GM19238 (cell line): ENCODE results near the gene NDE1.
"Not testable (repeated sequence)": the region's sequence is repeated elsewhere in the genome, so short reads cannot be mapped to it uniquely, and the experiment has no call there.

Experiments
- DNase-seq: peaks from one replicate; pipeline ENCODE4 v3.0.0; 2011; ENCODE audit warnings: low spot score; ENCODE audit not compliant: insufficient read length

Gene NDE1

DNA sequence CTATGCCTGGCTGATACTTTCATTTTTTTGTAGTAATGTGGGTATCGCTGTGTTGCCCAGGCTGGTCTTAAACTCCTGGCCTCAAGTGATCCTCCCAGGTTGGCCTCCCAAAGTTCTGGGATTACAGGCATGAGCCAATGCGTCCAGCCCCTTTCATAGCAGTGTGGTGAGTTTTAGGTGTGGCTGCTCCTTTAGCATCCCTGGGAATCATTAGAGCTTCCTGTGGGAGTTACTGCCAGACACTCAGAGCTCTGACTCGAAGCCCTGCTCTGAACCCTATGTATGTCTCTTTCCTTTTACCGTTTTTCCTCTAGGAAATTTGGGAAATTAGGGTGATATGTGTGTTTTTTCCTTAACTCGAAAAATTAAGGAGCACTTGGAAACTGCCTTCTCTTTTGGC lies 44.5 kb downstream of the NDE1 start:
- no peak for DNase-seq

DNA sequence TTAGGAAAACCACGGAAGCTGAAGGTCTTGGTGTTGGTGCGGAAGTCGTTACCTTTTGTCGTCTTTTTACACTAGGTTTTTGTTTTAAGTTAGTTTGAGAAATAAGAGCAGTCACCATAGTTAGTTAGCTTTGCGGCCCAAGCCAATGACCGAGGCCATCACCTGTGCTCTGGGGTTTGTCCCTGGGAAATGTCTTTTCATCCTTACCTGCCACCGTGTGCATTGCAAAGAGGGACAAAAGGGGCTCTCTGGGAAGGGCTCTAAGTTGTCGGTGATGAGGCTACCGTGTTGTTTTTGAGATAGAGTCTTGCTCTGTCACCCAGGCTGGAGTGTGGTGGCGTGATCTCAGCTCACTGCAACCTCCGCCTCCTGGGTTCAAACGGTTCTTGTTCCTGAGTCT lies 49.8 kb downstream of the NDE1 start:
- DNase-seq, result no peak

DNA sequence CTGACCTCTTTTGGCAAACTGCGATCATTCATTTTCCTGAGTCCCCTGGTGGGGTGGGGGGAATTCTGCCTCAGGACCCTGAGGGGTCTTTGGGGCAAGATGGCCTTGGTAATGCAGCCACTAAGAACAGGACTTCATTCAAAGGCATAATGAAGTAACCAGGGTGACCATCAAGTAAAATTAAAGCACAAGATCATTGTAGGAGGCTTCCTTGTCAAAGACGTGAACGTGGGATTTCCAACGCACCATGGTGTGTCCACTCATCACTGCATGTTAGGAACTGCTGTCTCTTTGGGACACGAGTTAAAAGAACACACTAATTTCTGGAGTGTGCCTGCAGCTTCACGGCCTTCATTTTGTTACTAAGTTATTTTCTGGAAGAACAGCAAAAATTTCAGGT lies 51.3 kb downstream of the NDE1 start:
- no peak for DNase-seq

DNA sequence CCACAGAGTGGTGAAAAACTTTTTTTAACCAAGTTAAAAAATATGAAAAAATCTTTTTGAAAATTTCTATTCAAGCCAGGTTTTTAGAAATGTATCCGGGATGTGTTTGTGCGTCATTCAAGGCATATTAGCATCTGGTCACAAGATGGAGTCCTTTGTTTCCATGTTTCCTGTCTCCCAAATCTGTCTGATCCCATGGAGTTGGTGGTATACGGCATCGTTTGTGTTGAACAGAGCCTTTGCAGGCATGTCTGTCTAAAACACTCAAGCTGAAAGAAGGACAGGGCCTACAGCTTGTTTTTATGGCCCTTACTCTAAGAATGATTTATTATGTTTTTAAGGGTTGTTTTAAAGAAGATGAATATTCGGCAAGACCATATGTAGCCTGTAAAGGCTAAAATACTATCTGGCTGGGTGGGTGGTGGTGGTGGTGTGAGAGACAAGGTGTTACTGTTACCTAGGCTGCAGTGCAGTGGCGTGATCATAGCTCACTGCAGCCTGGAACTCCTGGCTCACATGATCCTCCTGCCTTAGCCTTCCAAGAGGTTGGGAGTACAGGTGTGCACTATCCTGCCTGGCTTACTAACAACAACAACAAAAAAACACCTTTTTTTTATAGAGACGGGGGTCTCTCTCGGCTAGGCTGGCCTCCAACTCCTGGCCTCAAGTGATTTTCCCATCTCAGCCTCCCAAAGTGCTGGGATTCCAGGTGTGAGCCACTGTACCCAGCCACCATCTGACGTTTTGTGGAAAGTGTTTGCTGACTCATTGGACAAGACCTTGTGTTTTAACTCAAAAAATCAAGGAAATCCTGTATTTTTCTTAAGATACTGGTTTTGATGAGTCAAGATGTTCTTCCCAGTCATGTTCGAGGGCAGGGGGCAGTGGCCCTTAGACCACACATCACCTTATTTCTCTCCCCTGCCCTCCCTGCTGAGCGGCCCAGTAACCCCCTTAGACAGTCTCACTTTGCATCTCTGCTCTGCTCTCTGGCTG lies 52.2 kb downstream of the NDE1 start:
- no peak for DNase-seq

GRCh38 chr16:15703029-15703736 lies 53.1 kb downstream of the NDE1 start:
- no peak for DNase-seq

- DNase-seq, result peak; percentile 48
Measured at GRCh38 chr16:15704545-15704987, 54.5 kb downstream of the NDE1 start.

DNA sequence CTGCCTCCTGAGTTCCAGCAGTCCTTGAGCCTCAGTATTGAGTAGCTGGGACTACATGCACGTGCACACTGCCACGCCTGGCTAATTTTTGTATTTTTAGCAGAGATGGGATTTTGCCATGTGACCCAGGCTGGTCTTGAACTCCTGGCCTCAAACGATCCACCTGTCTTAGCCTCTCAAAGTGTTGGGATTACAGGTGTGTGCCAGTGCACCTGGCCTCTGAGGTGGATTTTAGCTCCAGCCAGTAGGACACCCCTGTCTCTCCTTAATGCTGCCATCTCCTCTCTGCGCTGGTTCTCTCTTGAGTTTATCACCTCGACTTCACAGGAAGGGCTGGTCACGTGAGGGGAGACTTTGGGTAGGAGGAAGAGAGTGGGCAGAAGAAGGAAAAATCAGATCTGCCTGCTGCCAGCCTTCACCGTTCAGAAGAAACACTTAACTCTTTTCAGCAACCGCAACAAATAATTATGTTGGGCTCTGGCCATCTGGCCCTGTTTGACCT lies 55.1 kb downstream of the NDE1 start:
- DNase-seq, result no peak

GRCh38 chr16:15707332-15707731 lies 57.3 kb downstream of the NDE1 start:
- no peak for DNase-seq

DNA sequence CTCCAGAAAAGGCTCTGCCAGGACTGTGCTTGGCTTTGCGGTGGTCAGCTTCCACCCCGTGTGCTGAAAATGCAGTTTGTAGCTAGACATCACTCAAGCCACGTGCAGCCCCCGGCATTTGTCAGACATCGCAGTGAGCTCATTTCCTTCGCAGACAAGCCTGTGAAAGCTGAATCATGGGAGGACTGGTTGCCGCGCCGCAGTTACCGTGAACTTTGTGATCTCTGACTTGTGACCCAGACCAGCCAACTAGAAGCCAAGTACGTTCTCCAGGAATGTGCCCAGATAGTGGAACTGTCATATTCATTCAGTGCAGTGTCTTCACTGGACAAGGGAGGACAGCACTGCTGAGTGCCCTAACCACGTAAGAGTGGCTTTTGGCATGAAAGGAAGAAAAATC lies 58.1 kb downstream of the NDE1 start:
- DNase-seq, result no peak

GRCh38 chr16:15708997-15709396 lies 59.0 kb downstream of the NDE1 start:
- DNase-seq, result no peak

GRCh38 chr16:15714393-15715172 lies 64.5 kb downstream of the NDE1 start:
- DNase-seq, result no peak

DNA sequence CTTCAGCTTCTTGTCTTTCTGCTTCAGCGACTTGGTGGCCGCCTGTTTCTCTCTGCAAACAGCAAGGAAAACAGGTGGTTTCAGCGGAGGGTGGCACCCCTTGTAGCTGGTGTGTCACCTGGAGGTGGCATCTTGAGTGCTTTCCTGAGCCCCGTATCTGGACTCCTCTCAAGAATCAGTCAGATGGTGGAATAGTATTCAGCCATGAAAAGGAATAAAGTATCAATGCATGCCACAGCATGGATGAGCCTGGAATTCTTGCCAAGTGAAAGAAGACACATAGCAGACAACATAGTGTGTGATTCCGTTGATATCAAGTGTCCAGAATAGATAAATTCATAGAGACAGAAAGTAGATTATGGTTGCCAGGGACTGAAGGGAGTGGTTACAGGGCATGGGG lies 65.2 kb downstream of the NDE1 start:
- DNase-seq, result no peak

DNA sequence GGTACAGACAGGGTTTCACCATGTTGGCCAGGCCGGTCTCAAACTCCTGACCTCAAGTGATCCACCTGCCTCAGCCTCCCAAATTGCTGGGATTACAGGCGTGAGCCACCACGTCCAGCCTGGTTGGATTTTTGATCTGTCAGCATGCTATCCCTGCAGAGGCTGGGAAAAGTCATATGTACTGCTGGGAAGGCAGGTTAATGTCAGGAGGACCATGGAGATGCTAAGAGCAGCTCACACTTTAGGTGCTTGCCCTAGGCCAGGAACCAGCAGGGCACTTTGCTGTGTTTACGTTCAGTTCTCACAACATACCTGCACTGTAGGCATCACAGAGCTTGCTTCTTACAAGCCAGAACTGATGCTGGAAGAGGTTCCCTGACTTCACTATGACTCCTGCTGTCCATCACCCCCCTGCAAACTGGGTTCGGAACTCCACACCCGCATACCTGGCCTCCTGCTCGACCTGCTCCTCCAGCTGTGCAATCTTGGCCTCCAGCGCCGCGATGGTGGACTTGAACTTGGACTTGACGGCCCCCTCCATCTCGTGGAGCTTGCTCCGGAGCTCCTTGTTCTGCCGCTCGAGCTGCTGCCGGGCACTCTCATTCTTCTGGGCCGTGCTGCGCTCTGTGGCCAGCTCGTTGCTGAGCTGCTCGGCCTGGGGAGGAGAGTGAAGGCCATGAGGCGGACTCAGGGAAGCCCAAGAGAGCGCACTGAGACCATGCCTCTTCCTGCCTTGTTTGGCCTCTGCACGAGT lies 66.8 kb downstream of the NDE1 start:
- DNase-seq, result no peak

- DNase-seq, result no peak
Measured at GRCh38 chr16:15721018-15721417, 71.0 kb downstream of the NDE1 start.

GRCh38 chr16:15723808-15724207 lies 73.8 kb downstream of the NDE1 start:
- no peak for DNase-seq

- no peak for DNase-seq
Measured at GRCh38 chr16:15725641-15726240, 75.7 kb downstream of the NDE1 start.

DNA sequence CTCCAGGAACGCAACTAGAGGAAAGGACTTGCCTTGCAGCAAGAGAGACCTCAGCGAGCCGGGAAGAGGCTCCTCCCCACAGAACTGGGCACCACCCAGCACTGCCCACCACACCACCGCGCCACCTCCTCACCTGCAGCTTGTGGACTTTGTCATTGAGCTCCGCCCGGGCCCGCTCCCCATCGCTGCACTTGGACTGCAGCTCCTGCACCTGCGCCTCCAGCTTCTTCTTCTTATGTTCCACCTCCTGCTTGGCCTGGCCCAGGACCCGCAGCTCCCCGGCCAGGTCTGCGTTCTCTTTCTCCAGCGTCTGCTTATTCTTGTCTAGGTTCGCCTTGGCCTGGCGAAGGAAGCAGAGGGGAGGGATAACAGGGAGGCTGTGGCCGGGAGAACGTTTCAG lies 76.7 kb downstream of the NDE1 start:
- DNase-seq, result no peak

DNA sequence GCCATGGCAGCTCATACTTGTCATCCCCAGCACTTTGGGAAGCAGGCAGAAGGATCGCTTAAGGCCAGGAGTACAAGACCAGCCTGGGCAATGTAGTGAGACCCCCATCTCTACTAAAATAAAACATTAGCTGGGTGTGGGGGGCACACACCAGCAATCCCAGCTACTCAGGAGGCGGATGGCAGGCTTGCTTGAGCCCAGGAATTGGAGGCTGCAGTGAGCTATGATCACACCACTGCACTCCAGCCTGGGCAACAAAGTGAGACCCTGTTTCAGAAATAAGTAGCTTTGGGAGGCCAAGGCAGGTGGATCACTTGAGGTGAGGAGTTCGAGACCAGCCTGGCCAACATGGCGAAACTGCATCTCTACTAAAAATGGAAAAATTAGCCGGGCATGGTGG lies 77.7 kb downstream of the NDE1 start:
- not testable (repeated sequence) for DNase-seq

DNA sequence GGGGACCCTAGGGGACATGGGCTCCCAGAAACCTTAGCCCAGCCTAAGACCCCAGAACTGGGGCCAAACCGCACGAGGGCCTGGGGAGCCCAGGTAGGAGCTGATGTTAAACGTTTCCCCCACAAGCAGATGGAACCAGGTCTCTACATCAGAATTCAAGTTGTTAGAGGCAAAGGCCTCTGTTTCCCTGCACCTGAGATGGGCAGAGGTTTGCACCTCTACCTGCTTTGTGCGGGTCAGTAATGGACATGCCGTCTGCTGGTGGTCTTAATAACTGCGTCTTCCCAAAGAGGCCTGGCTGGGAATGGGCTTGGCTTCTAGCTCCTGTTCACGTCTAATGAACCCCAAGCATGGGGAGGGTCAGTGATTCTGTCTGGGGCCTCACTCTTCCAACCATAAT lies 79.1 kb downstream of the NDE1 start:
- DNase-seq, result no peak

DNA sequence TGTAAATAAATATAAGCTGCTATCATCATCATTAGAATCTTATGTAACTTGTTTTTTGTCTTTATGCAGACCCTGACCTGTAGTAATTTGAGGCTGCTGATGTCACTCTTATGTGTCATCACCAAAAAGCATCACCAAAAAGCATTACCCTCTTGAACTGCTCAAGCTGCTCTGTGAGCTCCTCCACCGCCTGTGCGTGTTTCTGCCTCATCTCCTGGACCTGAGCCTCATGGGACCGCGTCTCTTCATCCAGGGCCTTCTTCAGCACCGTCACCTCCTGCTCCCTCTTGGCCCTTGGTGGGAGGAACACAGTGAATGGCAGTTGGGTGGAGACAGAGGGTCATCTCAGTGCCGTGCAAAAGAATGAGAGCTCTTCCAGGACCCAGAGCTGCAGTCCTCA lies 82.4 kb downstream of the NDE1 start:
- DNase-seq, result no peak
